Nucleus accumbens (tissue), 56 donors: ENCODE measurements around the gene AUTS2.

Experiments
- DNase-seq, 56 donors: peaks; one replicate each; lab custom pipeline; 2025; lab: John Stamatoyannopoulos, UW

AUTS2 gene

DNA sequence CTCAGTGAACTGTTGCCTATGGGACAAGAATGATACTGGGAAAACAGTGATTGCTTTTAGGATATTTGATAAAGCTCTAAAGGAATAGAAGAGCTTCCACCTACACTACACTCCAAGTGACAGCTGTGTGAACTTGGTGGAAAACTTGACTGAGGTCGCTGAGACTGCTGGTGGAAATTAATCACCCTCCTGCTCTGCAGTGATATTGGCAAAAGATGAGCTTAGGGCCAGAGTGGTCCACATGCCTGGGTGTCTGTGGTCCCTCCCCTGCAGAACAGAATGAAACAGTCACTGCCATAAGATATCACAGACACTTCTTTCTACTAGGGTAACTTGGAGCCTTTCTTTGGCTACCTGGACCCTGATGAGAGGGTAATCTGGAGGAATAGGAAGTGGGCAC lies 1151.6 kb downstream of the AUTS2 start:
- no peak for DNase-seq

DNA sequence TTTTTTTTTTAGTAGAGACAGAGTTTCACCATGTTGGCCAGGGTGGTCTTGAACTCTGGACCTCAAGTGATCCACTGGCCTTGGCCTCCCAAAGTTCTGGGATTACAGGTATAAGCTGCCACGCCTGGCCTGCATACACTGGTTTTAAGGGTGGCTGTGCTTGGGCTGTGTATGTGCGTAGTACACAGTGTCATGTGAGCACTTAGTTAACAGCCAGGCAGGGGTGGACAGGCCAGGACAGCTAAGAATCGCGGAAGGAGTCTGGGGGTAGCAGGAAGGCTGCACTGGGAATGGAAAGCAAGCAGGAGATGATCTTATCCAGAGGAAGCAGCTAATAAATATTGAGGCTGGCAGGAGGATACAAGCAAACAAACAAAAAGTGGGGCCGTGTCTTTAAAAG lies 1153.6 kb downstream of the AUTS2 start:
- no peak for DNase-seq

DNA sequence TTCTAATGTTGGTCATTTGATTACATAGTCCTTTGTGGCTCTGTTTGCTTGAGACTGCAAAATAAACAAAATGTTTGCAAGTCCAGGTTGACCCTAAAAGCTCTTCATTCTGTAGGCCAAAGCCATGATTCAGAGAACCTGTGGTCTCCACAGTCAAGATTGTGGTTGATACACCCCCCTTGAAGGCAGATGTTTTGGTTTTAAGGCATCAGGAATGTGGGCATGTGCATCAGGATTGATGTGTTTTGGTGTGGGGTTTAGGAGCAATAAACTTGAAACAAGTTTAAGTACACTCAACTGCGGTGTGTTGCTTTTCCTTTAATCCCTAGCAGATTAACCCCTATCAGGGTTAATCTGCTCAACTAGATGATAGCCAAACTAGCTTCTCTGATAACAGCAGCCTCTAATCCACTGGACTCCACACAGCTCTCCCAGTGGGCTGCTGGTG lies 1154.5 kb downstream of the AUTS2 start:
- no peak for DNase-seq

DNA sequence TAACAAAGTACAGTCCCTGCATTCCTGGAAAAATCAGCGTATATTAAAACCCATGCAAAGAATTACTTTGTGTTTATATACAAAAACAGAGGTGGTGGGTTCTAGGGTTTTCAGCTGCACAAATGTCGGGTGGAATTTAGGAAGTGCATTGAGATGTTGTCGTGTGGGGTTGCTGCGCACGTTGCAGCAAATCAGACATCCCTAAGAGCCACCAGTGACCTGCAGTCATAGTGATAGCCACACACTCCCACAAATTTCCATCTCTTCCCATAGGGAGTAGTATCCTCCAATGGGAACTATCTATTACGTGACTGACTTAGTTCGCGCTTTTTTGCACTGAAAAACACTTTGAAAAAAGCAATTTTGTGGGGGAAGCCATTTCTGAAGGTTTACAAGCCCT lies 1158.5 kb downstream of the AUTS2 start:
- no peak for DNase-seq

DNA sequence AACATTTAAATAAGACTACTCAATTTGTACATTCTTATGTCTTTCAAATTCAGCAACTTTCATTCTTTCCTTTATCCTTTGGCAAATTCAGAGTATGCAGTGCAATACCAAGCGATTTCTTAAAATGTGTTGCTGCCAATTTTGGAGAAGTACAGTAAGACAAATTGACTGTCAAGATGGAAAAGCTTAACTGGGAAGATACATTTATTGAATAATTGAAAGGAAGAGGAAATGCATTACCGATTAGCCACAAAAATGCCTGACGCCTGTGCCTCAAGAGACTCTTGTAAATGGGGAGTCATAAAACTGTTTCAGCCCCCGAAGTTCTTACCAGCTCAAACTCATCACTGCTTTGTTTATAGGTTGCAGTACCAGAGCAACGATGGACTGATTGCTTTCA lies 1160.4 kb downstream of the AUTS2 start:
- no peak for DNase-seq

DNA sequence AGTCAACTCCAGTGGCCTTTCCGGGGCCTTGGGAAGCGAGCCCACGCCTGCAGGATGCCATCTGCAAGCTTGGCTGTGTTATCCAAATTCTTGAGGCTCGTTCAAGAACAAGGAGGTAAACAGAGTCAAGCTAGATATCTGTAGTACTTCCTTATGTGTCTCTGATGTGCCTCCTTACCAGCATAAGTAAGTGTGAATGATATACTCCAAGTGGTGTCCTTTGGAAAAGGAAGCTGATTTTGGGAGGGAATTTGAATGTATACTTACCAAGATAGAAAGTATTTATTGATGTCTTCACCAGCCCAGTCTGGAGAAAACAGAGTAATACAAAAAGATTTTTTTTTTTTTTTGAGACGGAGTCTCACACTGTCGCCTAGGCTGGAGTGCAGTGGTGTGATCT lies 1161.4 kb downstream of the AUTS2 start:
- DNase-seq, result no peak

DNA sequence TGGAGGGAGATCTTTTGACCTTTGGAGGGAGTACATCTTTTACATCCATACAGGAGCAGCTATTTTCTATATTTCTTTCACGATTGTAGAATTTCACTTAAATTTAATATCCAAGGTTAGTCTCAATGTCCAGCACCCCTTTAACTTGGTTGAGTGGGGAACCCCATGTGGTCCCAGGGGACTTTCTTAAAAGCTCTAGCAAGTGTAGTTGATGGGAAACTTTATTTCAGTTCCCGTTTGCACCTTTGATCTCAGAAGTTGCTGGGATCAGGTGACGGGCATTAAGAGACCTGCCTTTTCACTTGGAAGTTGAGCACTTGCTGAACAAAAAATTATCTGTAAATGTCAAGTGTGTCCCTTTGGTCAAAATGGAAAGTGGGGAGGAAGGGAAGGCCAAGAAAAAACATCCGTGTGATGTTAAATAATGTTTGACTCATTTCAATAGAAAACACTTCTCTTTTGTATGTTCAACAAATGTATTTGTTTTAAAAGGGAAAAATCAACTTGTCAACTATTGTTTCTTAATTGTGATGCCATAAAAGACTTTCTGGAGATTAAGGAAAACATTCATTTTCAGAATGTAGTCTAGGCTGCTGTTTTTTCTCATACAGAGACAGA lies 1163.5 kb downstream of the AUTS2 start:
- no peak for DNase-seq

DNA sequence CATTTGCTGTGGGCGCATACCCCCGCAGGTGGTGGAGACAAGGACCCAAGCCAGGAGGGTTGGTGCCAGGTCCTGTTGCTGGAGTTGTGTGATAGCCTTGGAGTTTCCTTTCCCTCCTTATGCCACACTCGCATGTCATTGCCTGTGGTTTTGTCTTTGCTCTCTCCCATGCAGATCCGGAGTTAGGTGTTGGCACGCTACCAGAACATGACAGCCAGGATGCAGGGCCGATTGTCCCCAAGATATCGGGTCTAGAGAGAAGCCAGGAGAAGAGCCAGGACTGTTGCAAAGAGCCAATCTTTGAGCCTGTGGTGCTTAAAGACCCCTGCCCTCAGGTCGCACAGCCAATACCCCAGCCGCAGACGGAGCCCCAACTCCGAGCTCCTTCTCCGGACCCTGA lies 1164.4 kb downstream of the AUTS2 start:
- DNase-seq, result no peak

DNA sequence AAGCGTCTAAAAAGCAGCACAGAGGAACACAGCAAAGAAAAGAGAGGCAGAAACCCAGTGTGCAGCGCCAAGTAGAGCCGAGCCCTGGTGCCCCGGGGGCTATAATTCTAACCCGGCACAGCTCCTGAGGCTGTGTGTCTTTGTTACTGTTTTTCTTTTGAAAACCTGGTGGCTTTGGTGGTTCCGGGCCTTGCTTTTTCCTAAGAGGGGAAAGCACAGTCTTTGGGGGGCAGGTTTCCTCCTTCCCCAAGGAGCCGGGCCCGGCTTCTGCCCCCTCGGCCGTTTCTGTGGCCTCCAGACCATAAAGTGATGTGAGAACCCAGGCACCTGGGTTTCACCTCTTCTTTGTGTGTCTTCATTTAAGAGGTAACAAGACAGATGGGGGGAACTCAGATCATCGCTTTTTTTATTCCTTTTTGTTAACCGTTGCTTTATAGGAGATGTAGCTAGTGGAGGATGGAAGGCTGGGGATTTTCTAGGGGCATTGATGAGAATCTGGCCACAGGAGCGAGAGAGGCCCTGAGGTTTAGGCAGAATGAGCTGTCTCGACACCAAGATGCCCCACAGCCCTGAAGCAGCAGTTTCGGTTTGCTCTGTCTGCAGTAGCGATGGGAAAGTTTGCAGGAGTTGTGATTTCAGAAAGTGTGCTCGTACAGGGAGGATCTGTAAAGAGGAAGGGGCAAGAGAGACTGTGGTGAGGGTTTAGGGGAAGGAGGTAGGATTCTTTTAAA lies 1165.9 kb downstream of the AUTS2 start:
- DNase-seq, result peak in 10 of 56 donors; percentile 4 to 49 (median 38)

DNA sequence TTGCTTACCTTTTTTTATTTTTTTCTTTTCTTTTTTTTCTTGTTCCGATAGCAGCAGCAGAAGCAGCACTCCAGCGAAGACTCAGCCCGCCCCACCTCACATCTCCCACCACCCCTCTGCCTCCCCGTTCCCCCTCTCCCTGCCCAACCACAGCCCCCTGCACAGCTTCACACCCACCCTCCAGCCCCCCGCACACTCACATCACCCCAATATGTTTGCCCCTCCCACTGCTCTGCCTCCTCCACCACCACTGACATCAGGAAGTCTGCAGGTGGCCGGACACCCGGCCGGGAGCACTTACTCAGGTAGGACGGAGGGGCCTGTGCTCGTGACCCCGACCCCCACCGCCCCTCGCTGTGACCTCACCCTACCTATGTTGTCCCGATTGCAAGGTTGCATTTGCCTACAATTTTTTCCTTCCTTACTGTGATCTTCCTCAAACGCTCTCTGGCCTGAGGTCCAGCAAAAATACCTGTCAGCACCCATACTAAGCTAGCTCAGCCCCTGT lies 1166.5 kb downstream of the AUTS2 start:
- no peak for DNase-seq

DNA sequence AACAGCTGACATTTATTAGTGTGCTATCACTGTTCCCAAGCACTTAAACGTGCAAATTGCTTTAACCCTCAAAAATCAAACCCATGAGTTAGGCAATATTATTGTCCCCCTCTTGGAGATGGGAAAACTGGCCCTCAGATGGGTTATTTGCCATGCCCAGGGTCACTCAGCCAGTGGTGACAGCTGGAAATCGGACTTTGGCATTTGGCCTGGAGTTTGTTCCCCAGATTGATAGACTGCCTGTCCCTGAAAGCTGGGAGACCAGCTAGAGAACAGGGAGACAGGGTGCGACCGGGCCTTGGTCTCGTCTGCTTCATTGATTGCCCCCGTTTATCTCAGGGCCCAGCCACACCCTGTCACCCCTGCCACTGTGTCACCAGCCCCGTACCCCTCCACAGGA lies 1167.4 kb downstream of the AUTS2 start:
- no peak for DNase-seq

DNA sequence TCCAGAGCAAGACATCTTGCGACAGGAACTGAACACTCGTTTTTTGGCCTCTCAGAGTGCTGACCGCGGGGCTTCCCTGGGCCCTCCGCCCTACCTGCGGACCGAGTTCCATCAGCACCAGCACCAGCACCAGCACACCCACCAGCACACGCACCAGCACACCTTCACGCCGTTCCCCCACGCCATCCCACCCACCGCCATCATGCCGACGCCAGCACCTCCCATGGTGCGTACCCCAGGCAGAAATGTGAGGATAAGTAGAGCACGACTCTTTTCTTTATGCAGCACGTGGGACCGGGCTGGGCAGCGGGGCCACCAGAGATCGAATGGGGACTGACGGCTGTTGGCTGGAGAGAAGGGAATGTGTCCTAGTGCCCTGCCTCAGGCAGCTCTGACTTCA lies 1167.8 kb downstream of the AUTS2 start:
- DNase-seq, result no peak

DNA sequence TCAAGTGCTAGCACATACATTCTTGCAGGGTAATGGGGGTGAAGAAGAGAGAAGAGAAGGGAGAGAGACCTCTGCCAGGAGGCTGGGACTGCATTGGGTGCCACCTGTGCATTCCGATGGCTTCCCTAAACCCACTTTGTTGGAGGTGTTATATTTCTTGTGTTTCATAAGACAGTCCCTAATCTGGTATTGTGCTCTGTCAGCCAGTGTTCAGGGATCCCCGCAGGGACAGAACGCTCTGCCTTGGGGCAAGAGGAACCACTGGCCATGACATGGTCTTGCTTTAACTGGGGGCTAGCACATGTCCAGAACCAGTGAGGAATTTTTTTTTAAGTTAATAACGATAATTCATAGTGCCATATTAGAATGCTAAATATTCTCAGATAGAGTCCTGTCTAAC lies 1168.4 kb downstream of the AUTS2 start:
- DNase-seq, result no peak

DNA sequence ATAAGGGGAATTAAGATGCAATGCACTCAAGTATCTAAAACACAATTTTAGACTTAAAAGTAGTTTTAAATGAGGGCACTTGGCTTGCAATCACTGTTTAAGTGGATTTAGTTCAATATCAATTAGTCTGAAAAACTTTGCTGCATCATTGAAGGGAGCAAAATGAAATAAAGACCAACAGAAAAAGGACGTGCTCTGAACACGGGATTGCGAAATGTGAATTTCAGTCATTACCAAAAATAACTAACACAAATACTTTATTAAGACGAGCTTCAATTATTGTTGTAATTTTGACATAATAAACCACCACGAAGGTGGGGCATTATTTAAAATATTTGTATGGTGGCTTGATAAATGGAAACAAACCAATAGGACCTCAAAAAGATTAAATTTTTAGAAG lies 1171.9 kb downstream of the AUTS2 start:
- DNase-seq, result no peak

DNA sequence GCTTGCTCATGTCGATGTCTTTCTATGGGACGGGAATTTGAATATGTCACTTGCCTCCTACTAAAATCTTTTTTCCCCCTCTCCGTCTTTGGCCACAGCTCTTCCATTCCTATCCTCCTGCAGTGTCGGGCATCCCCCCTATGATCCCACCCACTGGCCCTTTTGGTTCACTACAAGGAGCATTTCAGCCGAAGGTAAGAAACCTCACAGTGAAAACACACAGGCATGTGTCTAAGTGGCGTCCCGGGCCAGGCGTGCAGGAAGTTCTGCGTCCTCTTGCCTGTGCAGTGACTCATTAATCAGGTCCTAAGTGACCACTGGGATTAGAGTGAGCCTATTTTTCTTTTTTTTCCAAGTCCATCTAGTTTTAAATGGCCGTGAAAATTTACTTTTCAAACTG lies 1173.2 kb downstream of the AUTS2 start:
- DNase-seq, result no peak

DNA sequence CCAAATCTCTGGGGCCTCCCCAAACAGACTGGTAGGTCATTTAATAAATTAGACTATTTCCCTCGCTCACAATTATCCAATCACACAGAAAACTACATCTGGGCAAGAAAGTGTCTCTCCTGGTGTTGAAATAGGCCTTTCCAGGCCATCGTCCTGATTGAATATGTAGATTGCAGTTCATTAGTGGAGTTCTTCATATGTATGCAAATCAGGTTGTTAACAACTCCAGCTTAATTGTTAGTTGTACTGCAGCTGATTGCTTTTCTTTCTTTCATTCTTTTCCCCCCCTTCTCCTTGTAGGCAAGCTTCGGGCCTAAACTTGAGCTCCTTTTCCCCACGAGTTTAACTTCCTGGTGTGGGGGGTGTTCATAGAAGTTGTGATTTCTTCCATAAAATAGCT lies 1174.6 kb downstream of the AUTS2 start:
- DNase-seq, result no peak

DNA sequence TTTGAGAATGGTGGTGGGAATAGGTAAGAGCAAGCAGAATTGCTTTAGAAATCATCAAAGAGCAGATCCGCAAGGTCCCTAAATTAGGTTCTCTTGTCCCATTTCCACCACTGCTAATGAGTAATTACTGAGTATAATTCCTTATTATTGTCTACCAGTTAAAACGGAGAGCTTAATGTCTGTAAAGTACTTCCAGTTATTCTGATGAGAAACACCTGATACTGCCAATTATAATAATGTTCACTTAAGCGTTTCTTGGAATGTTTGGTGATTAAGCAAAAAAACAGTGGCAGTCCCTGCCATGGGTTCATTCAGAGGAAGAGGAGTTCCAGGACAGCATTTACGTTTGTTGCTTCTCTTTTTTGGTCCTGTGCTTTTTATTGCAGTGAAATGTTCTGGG lies 1175.1 kb downstream of the AUTS2 start:
- no peak for DNase-seq

DNA sequence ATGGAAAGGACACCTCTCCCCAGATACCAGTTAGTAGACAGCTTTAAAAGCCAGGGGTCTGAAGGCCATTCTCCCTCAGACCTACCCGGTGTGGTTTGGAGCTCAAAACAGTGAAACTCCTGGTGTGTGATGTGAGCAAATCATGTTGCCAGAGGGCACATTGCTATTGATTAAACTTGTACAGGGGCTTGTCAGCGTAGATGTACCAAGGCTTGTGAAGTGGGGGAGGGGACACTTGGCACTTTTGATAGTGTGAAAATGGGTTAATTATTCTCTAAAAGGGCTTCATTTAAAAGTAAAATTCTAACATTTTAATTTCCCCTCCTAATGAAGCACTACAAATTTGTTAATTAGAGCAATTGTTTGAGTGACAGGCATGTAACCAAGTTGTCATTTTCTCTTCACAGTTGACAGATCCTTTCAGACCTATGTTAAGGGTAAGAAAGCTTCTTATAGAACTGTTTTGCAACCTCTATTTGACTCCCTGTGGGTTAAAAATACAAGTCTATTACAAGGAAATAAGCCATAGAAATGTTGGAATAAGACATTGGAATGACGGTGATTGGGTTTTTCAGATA lies 1176.8 kb downstream of the AUTS2 start:
- DNase-seq, result no peak

DNA sequence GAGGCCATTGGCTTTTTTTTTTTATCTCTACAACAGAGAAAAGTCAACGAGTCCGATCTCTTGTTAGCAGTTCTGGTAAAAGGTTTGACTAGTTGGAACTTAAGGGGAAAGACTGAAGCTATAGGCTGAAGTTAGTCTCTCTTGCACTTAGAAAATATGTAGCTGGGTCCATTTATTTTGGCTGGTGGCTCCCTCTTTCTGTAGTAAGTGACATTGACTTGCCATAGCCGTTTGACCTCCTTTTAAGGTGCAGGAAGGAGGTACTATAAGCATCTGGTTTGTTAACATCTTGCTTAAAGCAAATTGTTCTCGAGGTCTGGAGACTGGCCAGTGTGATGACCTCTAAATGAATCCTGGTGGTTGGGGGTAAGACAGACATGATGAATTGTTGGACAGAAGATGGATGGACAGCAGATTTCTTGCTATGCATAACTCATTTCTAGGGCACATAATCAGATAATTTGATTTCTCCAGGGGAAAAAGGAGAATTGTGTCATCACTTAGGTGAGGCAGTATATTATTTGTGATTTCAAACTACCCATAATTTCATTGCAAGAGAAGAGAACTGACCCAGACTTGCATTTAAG lies 1177.4 kb downstream of the AUTS2 start:
- no peak for DNase-seq

DNA sequence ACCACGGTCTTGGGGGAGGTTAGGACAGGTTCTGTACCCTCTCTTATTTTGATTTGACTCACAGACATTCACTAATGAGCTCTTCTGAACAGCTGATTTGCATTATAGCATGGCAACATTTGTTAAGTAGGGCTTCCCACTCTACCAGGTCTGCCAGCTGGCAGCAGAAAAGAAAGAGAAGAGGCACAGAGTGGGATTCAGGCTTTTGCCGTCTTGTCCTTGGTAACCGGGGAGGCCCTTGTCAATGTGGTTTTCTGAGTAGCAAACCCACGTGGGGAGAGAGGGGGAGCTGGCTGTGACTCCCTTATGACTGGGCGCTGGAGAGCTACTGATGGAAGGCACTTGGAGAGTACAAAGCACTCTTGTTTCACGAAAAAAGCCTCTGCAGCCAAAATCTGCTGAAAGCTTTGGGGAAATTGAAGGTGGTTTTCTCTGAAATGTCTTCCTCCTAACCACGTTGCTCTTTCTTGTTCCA lies 1178.4 kb downstream of the AUTS2 start:
- DNase-seq, result peak in 54 of 56 donors; percentile 29 to 90 (median 73)

DNA sequence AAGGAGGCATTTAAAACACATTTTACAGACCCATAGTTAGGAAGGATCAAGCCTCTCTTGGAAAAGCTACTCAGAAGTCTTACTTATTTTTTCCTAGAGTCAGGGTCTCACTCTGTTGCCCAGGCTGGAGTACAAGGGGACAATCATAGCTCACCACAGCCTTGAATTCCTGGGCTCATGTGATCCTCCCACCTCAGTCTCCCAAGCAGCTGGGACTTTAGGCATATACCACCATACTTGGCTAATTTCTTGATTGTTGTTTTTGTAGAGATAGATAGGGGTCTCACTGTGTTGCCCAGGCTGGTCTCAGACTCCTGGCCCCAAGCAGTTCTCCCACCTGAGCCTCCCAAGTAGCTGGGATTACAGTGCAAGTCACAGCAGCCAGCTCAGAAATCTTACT lies 1179.0 kb downstream of the AUTS2 start:
- DNase-seq, result no peak
